Neuronal stem cell (in vitro differentiated cells): Measurements from ENCODE around the gene DDTL. TPM values are rescaled to one million over a fixed set of nuclear protein-coding genes. Genes with fewer than 3 reads are reported as not detected.
"Not testable (repeated sequence)": the region's sequence is repeated elsewhere in the genome, so short reads cannot be mapped to it uniquely, and the experiment has no call there.

Source experiments
- DNase-seq: peaks from one replicate; pipeline ENCODE4 v3.0.0-alpha.2; 2013; ENCODE audit warnings: low spot score
- H2AFZ ChIP-seq: one replicate; pipeline ENCODE4 v1.6.1; 2013; ENCODE audit warnings: mild to moderate bottlenecking, low read length, inconsistent platforms
- H2AK5ac ChIP-seq: 2 replicates; pipeline ENCODE4 v1.6.1; 2013; ENCODE audit warnings: low read depth, mild to moderate bottlenecking, inconsistent platforms, low read length, moderate library complexity, mixed read lengths
- H2BK120ac ChIP-seq: 2 replicates; pipeline ENCODE4 v1.6.1; 2013; ENCODE audit warnings: low read depth, mild to moderate bottlenecking, inconsistent platforms, low read length, moderate library complexity, mixed read lengths
- H2BK12ac ChIP-seq: one replicate; pipeline ENCODE4 v1.6.1; 2013; ENCODE audit warnings: low read length, inconsistent platforms
- H2BK15ac ChIP-seq: 2 replicates; pipeline ENCODE4 v1.6.1; 2013; ENCODE audit warnings: mild to moderate bottlenecking, low read length, inconsistent platforms, mixed read lengths
- H2BK5ac ChIP-seq: one replicate; pipeline ENCODE4 v1.6.1; 2013; ENCODE audit warnings: inconsistent platforms, mild to moderate bottlenecking, low read length, moderate library complexity
- H3K14ac ChIP-seq: one replicate; pipeline ENCODE4 v1.6.1; 2013; ENCODE audit warnings: low read length, inconsistent platforms
- H3K18ac ChIP-seq: 2 replicates; pipeline ENCODE4 v1.6.1; 2013; ENCODE audit warnings: low read length, inconsistent platforms
- H3K23ac ChIP-seq: 2 replicates; pipeline ENCODE4 v1.6.1; 2013; ENCODE audit warnings: low read depth, mild to moderate bottlenecking, mixed read lengths, low read length, inconsistent platforms; ENCODE audit not compliant: poor library complexity
- H3K27ac ChIP-seq: replicated peaks from 3 replicates; pipeline ENCODE4 v1.5.1; 2013; ENCODE audit warnings: low read length, inconsistent platforms
- H3K27me3 ChIP-seq, 3 experiments: 2 replicates each; pipeline ENCODE4 v1.6.1; 2013; ENCODE audit warnings: low read length in 3 of 3, mild to moderate bottlenecking in 2 of 3, inconsistent platforms in 1 of 3, low read depth in 1 of 3, mixed read lengths in 1 of 3, moderate library complexity in 1 of 3; ENCODE audit not compliant: control insufficient read depth in 3 of 3, insufficient read depth in 3 of 3
- H3K36me3 ChIP-seq, 2 donors: replicated peaks in 1 of 2; 2 replicates each; pipeline ENCODE4 v1.6.1; 2013; ENCODE audit warnings: low read length in 2 of 2; ENCODE audit not compliant: control insufficient read depth in 2 of 2, insufficient read depth in 2 of 2
- H3K4ac ChIP-seq: 2 replicates; pipeline ENCODE4 v1.6.1; 2013; ENCODE audit warnings: inconsistent platforms, mild to moderate bottlenecking, low read length, moderate library complexity
- H3K4me1 ChIP-seq, 2 donors: 1 replicate in 1 of 2; 2 replicates in 1 of 2; pipeline ENCODE4 v1.6.1; 2013; ENCODE audit warnings: low read length in 2 of 2, low read depth in 1 of 2; ENCODE audit not compliant: control insufficient read depth in 2 of 2, insufficient read depth in 1 of 2
- H3K4me2 ChIP-seq: one replicate; pipeline ENCODE4 v1.6.1; 2013; ENCODE audit warnings: mild to moderate bottlenecking, low read length, inconsistent platforms; ENCODE audit not compliant: insufficient read depth, poor library complexity, severe bottlenecking
- H3K4me3 ChIP-seq, 2 donors: 2 replicates each; pipeline ENCODE4 v1.5.1; 2013; ENCODE audit warnings: low read length in 2 of 2, mild to moderate bottlenecking in 2 of 2, inconsistent platforms in 1 of 2, moderate library complexity in 1 of 2
- H3K79me1 ChIP-seq: one replicate; pipeline ENCODE4 v1.6.1; 2013; ENCODE audit warnings: low read depth, mild to moderate bottlenecking, inconsistent platforms, low read length, moderate library complexity
- H3K9ac ChIP-seq: one replicate; pipeline ENCODE4 v1.6.1; 2013; ENCODE audit warnings: mild to moderate bottlenecking, low read depth, low read length, inconsistent platforms; ENCODE audit not compliant: poor library complexity
- H3K9me3 ChIP-seq, 2 donors: replicated peaks in 1 of 2; 2 replicates each; pipeline versions ENCODE3 to v1.6.1; 2013; ENCODE audit warnings: low read length in 2 of 2, mild to moderate bottlenecking in 2 of 2, inconsistent platforms in 1 of 2, low read depth in 1 of 2, mixed read lengths in 1 of 2, moderate library complexity in 1 of 2; ENCODE audit not compliant: control insufficient read depth in 2 of 2, insufficient read depth in 1 of 2
- H4K8ac ChIP-seq: one replicate; pipeline ENCODE4 v1.6.1; 2013; ENCODE audit warnings: low read depth, mild to moderate bottlenecking, inconsistent platforms, low read length, moderate library complexity
- H4K91ac ChIP-seq: one replicate; pipeline ENCODE4 v1.6.1; 2013; ENCODE audit warnings: low read length, low read depth, mild to moderate bottlenecking, inconsistent platforms; ENCODE audit not compliant: poor library complexity
- WGBS, 2 donors: extraction: QIAGEN DNeasy Blood & Tissue Kit; methylation state at CpG; one replicate each; pipeline ENCODE4 v1.1.7; 2013; ENCODE audit warnings: missing lambda C conversion rate in 2 of 2, mixed read lengths in 1 of 2; ENCODE audit not compliant: insufficient read length in 2 of 2, insufficient replicate concordance in 1 of 2; ENCODE audit errors: extremely low coverage in 2 of 2; 5-methylcytosine and 5-hydroxymethylcytosine counted together
- polyA plus RNA-seq, 2 experiments: library from polyadenylated mRNA; stranded (reverse); fragments of 200-250 nt; gene quantifications; one replicate each; pipeline ENCODE4 v1.2.3, GENCODE V29; 2013

Gene DDTL
- polyA plus RNA-seq (2013, experiment 1 of 2), result 0.82 TPM
- polyA plus RNA-seq (2013, experiment 2 of 2), result 0.86 TPM

- not testable (repeated sequence) for H3K79me1 ChIP-seq, DNase-seq, H3K4me1 ChIP-seq, H2BK5ac ChIP-seq, H2AK5ac ChIP-seq, H3K4me3 ChIP-seq, H3K9me3 ChIP-seq, H3K23ac ChIP-seq, H2BK120ac ChIP-seq, H3K27me3 ChIP-seq, H3K27ac ChIP-seq, H4K8ac ChIP-seq, H2BK15ac ChIP-seq, H3K4ac ChIP-seq, H3K14ac ChIP-seq, H2BK12ac ChIP-seq, H3K4me2 ChIP-seq, H3K9ac ChIP-seq, H3K18ac ChIP-seq, H4K91ac ChIP-seq, H2AFZ ChIP-seq
- peaks cover 17 to 26% of the 10 kb centered on the region in 2 donors for H3K36me3 ChIP-seq
- no CpG with 5 or more reads among the region's 30 CpGs for WGBS, 2 donors
These were observed at the start of gene DDTL for GRCh38 chr22:23966568-23966967. Gene DDTL (plus strand): TSS chr22:23966888. CDS start chr22:23966915, 27 bp downstream.

- H2BK5ac ChIP-seq, H3K4ac ChIP-seq, H2BK12ac ChIP-seq, H3K4me3 ChIP-seq, H4K91ac ChIP-seq, H3K27ac ChIP-seq, H2BK15ac ChIP-seq, H3K14ac ChIP-seq, H3K9ac ChIP-seq, H2AK5ac ChIP-seq, H3K27me3 ChIP-seq, H3K79me1 ChIP-seq, H2BK120ac ChIP-seq, H3K18ac ChIP-seq, H3K9me3 ChIP-seq, H2AFZ ChIP-seq, H3K23ac ChIP-seq, H3K4me2 ChIP-seq, H3K4me1 ChIP-seq, H4K8ac ChIP-seq, DNase-seq: not testable (repeated sequence)
- no CpG with 5 or more reads among the region's 1 CpG for WGBS, 2 donors
- H3K36me3 ChIP-seq, result peaks cover 1 to 59% of the 10 kb centered on the region in 2 donors
These were observed 46.4 kb upstream of the DDTL start for GRCh38 chr22:23920267-23920611.

- H2BK15ac ChIP-seq, H3K4me2 ChIP-seq, H2AK5ac ChIP-seq, H2BK12ac ChIP-seq, H3K79me1 ChIP-seq, H3K14ac ChIP-seq, H4K8ac ChIP-seq, H4K91ac ChIP-seq, H2BK120ac ChIP-seq, H3K4me1 ChIP-seq, DNase-seq, H3K4ac ChIP-seq, H2AFZ ChIP-seq, H3K18ac ChIP-seq, H3K23ac ChIP-seq, H2BK5ac ChIP-seq, H3K4me3 ChIP-seq, H3K27me3 ChIP-seq, H3K27ac ChIP-seq, H3K9ac ChIP-seq: not testable (repeated sequence)
- WGBS, 2 donors, result no CpG with 5 or more reads among the region's 13 CpGs
- Histone ChIP-seq H3K36me3 (peaks cover 5 to 73% of the 10 kb centered on the region in 2 donors), H3K9me3 (peaks cover 2 to 18% of the 10 kb centered on the region in 2 donors)
These were observed 45.0 kb upstream of the DDTL start for GRCh38 chr22:23921586-23922201.

GRCh38 chr22:23922921-23923320 lies 43.8 kb upstream of the DDTL start:
- H3K4ac ChIP-seq, result no peak overlapping the region
- H3K9me3 ChIP-seq, result peaks cover 2 to 22% of the 10 kb centered on the region in 2 donors
- H4K91ac ChIP-seq, result no peak overlapping the region
- H3K18ac ChIP-seq, result no peak overlapping the region
- H3K79me1 ChIP-seq, result no peaks in the 10 kb centered on the region
- H2BK15ac ChIP-seq, result no peak overlapping the region
- WGBS, 2 donors, result no CpG with 5 or more reads among the region's 2 CpGs
- no peak overlapping the region for H3K23ac ChIP-seq
- H2BK120ac ChIP-seq, result no peak overlapping the region
- H3K9ac ChIP-seq, result no peak overlapping the region
- no peak overlapping the region for H2AFZ ChIP-seq
- H2AK5ac ChIP-seq, result no peak overlapping the region
- H4K8ac ChIP-seq, result no peak overlapping the region
- H3K14ac ChIP-seq, result no peak overlapping the region
- no peak overlapping the region for H2BK12ac ChIP-seq
- H3K27me3 ChIP-seq, result no peaks in the 10 kb centered on the region
- H3K4me2 ChIP-seq, result no peak overlapping the region
- H3K4me1 ChIP-seq, result no peaks in the 10 kb centered on the region
- H3K36me3 ChIP-seq, result peaks cover 5 to 75% of the 10 kb centered on the region in 2 donors
- no peak overlapping the region for H3K27ac ChIP-seq
- no peak overlapping the region for H3K4me3 ChIP-seq
- DNase-seq, result no peak
- H2BK5ac ChIP-seq, result no peak overlapping the region
